ENCODE data around the gene EIF3L.

The EIF3L gene

GRCh38 chr22:37854946-37855345 is 5.7 kb downstream of the EIF3L start:
- no peak for ATAC-seq
- no peak for TF ChIP-seq ZFP3 (CRISPR knock-in tag; IDR thresholded peaks at IDR 0.05)
- TF ChIP-seq, protein P1, sequence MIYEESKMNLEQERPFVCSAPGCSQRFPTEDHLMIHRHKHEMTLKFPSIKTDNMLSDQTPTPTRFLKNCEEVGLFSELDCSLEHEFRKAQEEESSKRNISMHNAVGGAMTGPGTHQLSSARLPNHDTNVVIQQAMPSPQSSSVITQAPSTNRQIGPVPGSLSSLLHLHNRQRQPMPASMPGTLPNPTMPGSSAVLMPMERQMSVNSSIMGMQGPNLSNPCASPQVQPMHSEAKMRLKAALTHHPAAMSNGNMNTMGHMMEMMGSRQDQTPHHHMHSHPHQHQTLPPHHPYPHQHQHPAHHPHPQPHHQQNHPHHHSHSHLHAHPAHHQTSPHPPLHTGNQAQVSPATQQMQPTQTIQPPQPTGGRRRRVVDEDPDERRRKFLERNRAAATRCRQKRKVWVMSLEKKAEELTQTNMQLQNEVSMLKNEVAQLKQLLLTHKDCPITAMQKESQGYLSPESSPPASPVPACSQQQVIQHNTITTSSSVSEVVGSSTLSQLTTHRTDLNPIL (CRISPR knock-in tag; IDR thresholded peaks at IDR 0.05; ENCODE audit: low read depth), result no peak
- no peak for TF ChIP-seq TCF4 (CRISPR knock-in tag; IDR thresholded peaks at IDR 0.05; ENCODE audit: borderline replicate concordance)
- no peak for TF ChIP-seq PPARA (CRISPR knock-in tag; IDR thresholded peaks at IDR 0.05; ENCODE audit: borderline replicate concordance)
- no peak for TF ChIP-seq ZC3H10 (CRISPR knock-in tag; IDR thresholded peaks at IDR 0.05)
- no peak for TF ChIP-seq RARB (CRISPR knock-in tag; IDR thresholded peaks at IDR 0.05)
- TF ChIP-seq ESRRG (CRISPR knock-in tag; IDR thresholded peaks at IDR 0.05), result no peak
- TF ChIP-seq BACH2 (CRISPR knock-in tag; IDR thresholded peaks at IDR 0.05; ENCODE audit: borderline replicate concordance), result no peak
- TF ChIP-seq ZNF70 (CRISPR knock-in tag; IDR thresholded peaks at IDR 0.05), result no peak
- no peak for TF ChIP-seq TOX (CRISPR knock-in tag; IDR thresholded peaks at IDR 0.05; ENCODE audit: borderline replicate concordance)
- TF ChIP-seq PATZ1 (CRISPR knock-in tag; IDR thresholded peaks at IDR 0.05; ENCODE audit: borderline replicate concordance), result no peak
- no peak for TF ChIP-seq ZNF565 (CRISPR knock-in tag; conservative IDR thresholded peaks at IDR 0.05; ENCODE audit: low read depth)
- TF ChIP-seq, protein P2, sequence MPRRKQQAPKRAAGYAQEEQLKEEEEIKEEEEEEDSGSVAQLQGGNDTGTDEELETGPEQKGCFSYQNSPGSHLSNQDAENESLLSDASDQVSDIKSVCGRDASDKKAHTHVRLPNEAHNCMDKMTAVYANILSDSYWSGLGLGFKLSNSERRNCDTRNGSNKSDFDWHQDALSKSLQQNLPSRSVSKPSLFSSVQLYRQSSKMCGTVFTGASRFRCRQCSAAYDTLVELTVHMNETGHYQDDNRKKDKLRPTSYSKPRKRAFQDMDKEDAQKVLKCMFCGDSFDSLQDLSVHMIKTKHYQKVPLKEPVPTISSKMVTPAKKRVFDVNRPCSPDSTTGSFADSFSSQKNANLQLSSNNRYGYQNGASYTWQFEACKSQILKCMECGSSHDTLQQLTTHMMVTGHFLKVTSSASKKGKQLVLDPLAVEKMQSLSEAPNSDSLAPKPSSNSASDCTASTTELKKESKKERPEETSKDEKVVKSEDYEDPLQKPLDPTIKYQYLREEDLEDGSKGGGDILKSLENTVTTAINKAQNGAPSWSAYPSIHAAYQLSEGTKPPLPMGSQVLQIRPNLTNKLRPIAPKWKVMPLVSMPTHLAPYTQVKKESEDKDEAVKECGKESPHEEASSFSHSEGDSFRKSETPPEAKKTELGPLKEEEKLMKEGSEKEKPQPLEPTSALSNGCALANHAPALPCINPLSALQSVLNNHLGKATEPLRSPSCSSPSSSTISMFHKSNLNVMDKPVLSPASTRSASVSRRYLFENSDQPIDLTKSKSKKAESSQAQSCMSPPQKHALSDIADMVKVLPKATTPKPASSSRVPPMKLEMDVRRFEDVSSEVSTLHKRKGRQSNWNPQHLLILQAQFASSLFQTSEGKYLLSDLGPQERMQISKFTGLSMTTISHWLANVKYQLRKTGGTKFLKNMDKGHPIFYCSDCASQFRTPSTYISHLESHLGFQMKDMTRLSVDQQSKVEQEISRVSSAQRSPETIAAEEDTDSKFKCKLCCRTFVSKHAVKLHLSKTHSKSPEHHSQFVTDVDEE (CRISPR knock-in tag; IDR thresholded peaks at IDR 0.05), result no peak
- TF ChIP-seq CSDC2 (CRISPR knock-in tag; IDR thresholded peaks at IDR 0.05), result no peak
- TF ChIP-seq SNAI2 (CRISPR knock-in tag; IDR thresholded peaks at IDR 0.05), result no peak
- no peak for TF ChIP-seq OSR1 (CRISPR knock-in tag; IDR thresholded peaks at IDR 0.05)
- no peak for TF ChIP-seq ARNTL (CRISPR knock-in tag; IDR thresholded peaks at IDR 0.05; ENCODE audit: borderline replicate concordance, low read depth)
- TF ChIP-seq POU6F1 (CRISPR knock-in tag; IDR thresholded peaks at IDR 0.05; ENCODE audit: borderline replicate concordance, low read depth), result no peak
- TF ChIP-seq ZFP30 (CRISPR knock-in tag; IDR thresholded peaks at IDR 0.05), result no peak

- TF ChIP-seq TOX (CRISPR knock-in tag; IDR thresholded peaks at IDR 0.05; ENCODE audit: borderline replicate concordance) (no peak), PATZ1 (CRISPR knock-in tag; IDR thresholded peaks at IDR 0.05; ENCODE audit: borderline replicate concordance) (no peak), ARNTL (CRISPR knock-in tag; IDR thresholded peaks at IDR 0.05; ENCODE audit: borderline replicate concordance, low read depth) (no peak), ZC3H10 (CRISPR knock-in tag; IDR thresholded peaks at IDR 0.05) (no peak), ZFP3 (CRISPR knock-in tag; IDR thresholded peaks at IDR 0.05) (no peak), RARB (CRISPR knock-in tag; IDR thresholded peaks at IDR 0.05) (no peak), ZNF565 (CRISPR knock-in tag; conservative IDR thresholded peaks at IDR 0.05; ENCODE audit: low read depth) (no peak), SNAI2 (CRISPR knock-in tag; IDR thresholded peaks at IDR 0.05) (no peak), ZNF8 (CRISPR knock-in tag; IDR thresholded peaks at IDR 0.05) (no peak), TCF4 (CRISPR knock-in tag; IDR thresholded peaks at IDR 0.05; ENCODE audit: borderline replicate concordance) (no peak), ISL1 (CRISPR knock-in tag; IDR thresholded peaks at IDR 0.05) (no peak)
- TF ChIP-seq, protein P1 (CRISPR knock-in tag; IDR thresholded peaks at IDR 0.05; ENCODE audit: low read depth), result no peak
Measured at GRCh38 chr22:37855462-37855861, 6.2 kb downstream of the EIF3L start.

More at GRCh38 chr22:37855462-37855861, 6.2 kb downstream of the EIF3L start:
- no peak for ATAC-seq
